T-cell (primary cell): ENCODE results near the gene KRT32. TPM values are rescaled to one million over a fixed set of nuclear protein-coding genes. Genes with fewer than 3 reads are reported as not detected.
A peak's percentile ranks its signal among the peaks of the same experiment; 100 is the strongest.

Experiments
- ATAC-seq, 4 experiments: fragments of 200-7000 bp in 3 of 4; fragments of 150-1000 bp in 1 of 4; cut with Tn5 transposase; replicated peaks in 1 of 4; 1 replicate in 3 of 4; 2 replicates in 1 of 4; pipeline ENCODE4 v1.10.0; 2021; ENCODE audit warnings: moderate library complexity in 3 of 4, mild to moderate bottlenecking in 2 of 4, moderate number of reproducible peaks in 1 of 4
- CTCF ChIA-PET, 2 donors: fragments of 300-600 bp; sonication (Branson Sonifier 250); formaldehyde crosslinking; loops; one replicate each; lab custom pipeline; 2022; ENCODE audit warnings: antibody characterized with exemption in 2 of 2; lab: Charles Lee
- POLR2A ChIA-PET, 2 donors: fragments of 300-600 bp; sonication (Branson Sonifier 250); formaldehyde crosslinking; loops; one replicate each; lab custom pipeline; 2022; ENCODE audit warnings: antibody characterized with exemption in 2 of 2; lab: Charles Lee
- DNase-seq, 35 experiments: peaks; one replicate each; pipeline versions ENCODE4 v3.0.0 to v3.0.0-alpha.2; 2013 to 2023
- H3K27ac ChIP-seq: one replicate; pipeline ENCODE4 v1.5.1; 2013; ENCODE audit warnings: low read length
- H3K27me3 ChIP-seq, 2 experiments: replicated peaks in 1 of 2; 1 replicate in 1 of 2; 2 replicates in 1 of 2; pipeline versions ENCODE4 v1.6.1 to v1.7.0; 2013; ENCODE audit warnings: low read length in 1 of 2, mixed read lengths in 1 of 2; ENCODE audit not compliant: control insufficient read depth in 2 of 2, insufficient read depth in 2 of 2; ENCODE audit errors: extremely low read depth in 1 of 2
- H3K36me3 ChIP-seq, 2 donors: 1 replicate in 1 of 2; 2 replicates in 1 of 2; pipeline versions ENCODE4 v1.6.1 to v1.7.0; 2013; ENCODE audit warnings: low read length in 1 of 2; ENCODE audit not compliant: control insufficient read depth in 2 of 2, insufficient read depth in 1 of 2; ENCODE audit errors: extremely low read depth in 1 of 2
- H3K4me1 ChIP-seq, 2 experiments: 1 replicate in 1 of 2; 2 replicates in 1 of 2; pipeline versions ENCODE4 v1.6.1 to v1.7.0; 2013; ENCODE audit warnings: low read length in 2 of 2, mixed read lengths in 1 of 2; ENCODE audit not compliant: insufficient read depth in 2 of 2, control insufficient read depth in 1 of 2; ENCODE audit errors: extremely low read depth in 1 of 2
- H3K4me3 ChIP-seq, 2 donors: 1 replicate in 1 of 2; 2 replicates in 1 of 2; pipeline versions ENCODE4 v1.5.1 to v1.7.0; 2013; ENCODE audit warnings: mild to moderate bottlenecking in 2 of 2, low read length in 1 of 2, moderate library complexity in 1 of 2; ENCODE audit not compliant: control insufficient read depth in 1 of 2; ENCODE audit errors: extremely low read depth in 1 of 2
- H3K9me3 ChIP-seq: 2 replicates; pipeline ENCODE4 v1.7.0; 2013
- H3K27ac Mint-ChIP-seq, 2 donors: one replicate each; pipeline ENCODE4 v1.8.0; 2020 to 2021; ENCODE audit warnings: mild to moderate bottlenecking in 2 of 2, mixed read lengths in 2 of 2
- H3K27me3 Mint-ChIP-seq, 2 donors: one replicate each; pipeline ENCODE4 v1.8.0; 2021 to 2022; ENCODE audit warnings: mixed read lengths in 2 of 2
- H3K36me3 Mint-ChIP-seq: one replicate; pipeline ENCODE4 v1.8.0; 2021; ENCODE audit warnings: mixed read lengths
- H3K4me1 Mint-ChIP-seq, 3 donors: one replicate each; pipeline ENCODE4 v1.8.0; 2020 to 2022; ENCODE audit warnings: mixed read lengths in 3 of 3, mild to moderate bottlenecking in 1 of 3
- H3K4me3 Mint-ChIP-seq, 3 donors: one replicate each; pipeline ENCODE4 v1.8.0; 2020 to 2022; ENCODE audit warnings: mild to moderate bottlenecking in 3 of 3, mixed read lengths in 3 of 3, moderate library complexity in 3 of 3
- H3K9me3 Mint-ChIP-seq, 3 donors: one replicate each; pipeline ENCODE4 v1.8.0; 2020 to 2022; ENCODE audit warnings: mixed read lengths in 3 of 3
- WGBS: methylation state at CpG from one replicate; pipeline ENCODE4 v1.1.5; 2013; ENCODE audit warnings: missing lambda C conversion rate; ENCODE audit not compliant: insufficient coverage; 5-methylcytosine and 5-hydroxymethylcytosine counted together
- total RNA-seq, 35 experiments: library from RNA in 6 of 35; stranded (reverse) in 6 of 35; fragments of 120-200 nt in 1 of 35; gene quantifications; one replicate each; pipeline versions ENCODE4 v1.2.1 to v1.2.4 and lab custom pipeline; 2013 to 2026

The KRT32 gene
- total RNA-seq, 5 donors from 2014 or later (not counting 1 experiment from before 2014, with no cell fraction given): not detected

GRCh38 chr17:41421617-41422016 lies 45.6 kb downstream of the KRT32 start:
- POLR2A ChIA-PET: no interaction called here
- 82% methylated on average over 4 of the region's 4 CpGs for WGBS
- no peak overlapping the region for H3K27ac Mint-ChIP-seq

GRCh38 chr17:41421116-41421515 lies 46.1 kb downstream of the KRT32 start:
- ChIA-PET POLR2A (no interaction called here), CTCF (no interaction called here)
- peaks cover 0 to 7% of the 10 kb centered on the region in 2 experiments for H3K27me3 ChIP-seq
- H3K4me1 Mint-ChIP-seq: peaks cover 11 to 25% (median 16%) of the 10 kb centered on the region in 3 donors
- no peak for ATAC-seq
- H3K36me3 ChIP-seq: no peaks in the 10 kb centered on the region
- H3K27me3 Mint-ChIP-seq: no peaks in the 10 kb centered on the region
- no peak for DNase-seq
- no peak overlapping the region for H3K4me3 ChIP-seq
- no peak overlapping the region for H3K27ac ChIP-seq
- no peaks in the 10 kb centered on the region for H3K36me3 Mint-ChIP-seq
- no peaks in the 10 kb centered on the region for H3K9me3 Mint-ChIP-seq
- H3K27ac Mint-ChIP-seq: no peak overlapping the region
- peaks cover 0 to 6% of the 10 kb centered on the region in 2 experiments for H3K4me1 ChIP-seq
- H3K9me3 ChIP-seq: no peaks in the 10 kb centered on the region
- no peak overlapping the region for H3K4me3 Mint-ChIP-seq
- WGBS: 83% methylated on average over 2 of the region's 9 CpGs

More at GRCh38 chr17:41421617-41422016, 45.6 kb downstream of the KRT32 start:
- DNase-seq (no peak), ATAC-seq (no peak)
- no peaks in the 10 kb centered on the region for H3K36me3 Mint-ChIP-seq
- CTCF ChIA-PET: no interaction called here
- no peaks in the 10 kb centered on the region for H3K36me3 ChIP-seq
- no peaks in the 10 kb centered on the region for H3K9me3 Mint-ChIP-seq
- H3K4me3 Mint-ChIP-seq: no peak overlapping the region
- H3K9me3 ChIP-seq: no peaks in the 10 kb centered on the region
- H3K4me3 ChIP-seq: no peak overlapping the region
- H3K27me3 Mint-ChIP-seq: no peaks in the 10 kb centered on the region
- peaks cover 11 to 25% (median 14%) of the 10 kb centered on the region in 3 donors for H3K4me1 Mint-ChIP-seq
- peaks cover 0 to 7% of the 10 kb centered on the region in 2 experiments for H3K27me3 ChIP-seq
- no peak overlapping the region for H3K27ac ChIP-seq
- peaks cover 0 to 6% of the 10 kb centered on the region in 2 experiments for H3K4me1 ChIP-seq

GRCh38 chr17:41420134-41420533 lies 47.1 kb downstream of the KRT32 start:
- Mint-ChIP-seq H3K27ac (no peak overlapping the region), H3K4me3 (no peak overlapping the region), H3K27me3 (no peaks in the 10 kb centered on the region), H3K4me1 (peaks cover 11 to 25% (median 16%) of the 10 kb centered on the region in 3 donors), H3K36me3 (no peaks in the 10 kb centered on the region), H3K9me3 (no peaks in the 10 kb centered on the region)
- DNase-seq (no peak), ATAC-seq (no peak)
- CTCF ChIA-PET: no interaction called here
- H3K27ac ChIP-seq: no peak overlapping the region
- peaks cover 0 to 7% of the 10 kb centered on the region in 2 experiments for H3K27me3 ChIP-seq
- H3K36me3 ChIP-seq: no peaks in the 10 kb centered on the region
- no peak overlapping the region for H3K4me3 ChIP-seq
- no CpG with 5 or more reads among the region's 4 CpGs for WGBS
- POLR2A ChIA-PET: no interaction called here
- peaks cover 0 to 6% of the 10 kb centered on the region in 2 experiments for H3K4me1 ChIP-seq
- no peaks in the 10 kb centered on the region for H3K9me3 ChIP-seq

- H3K27me3 ChIP-seq: peaks cover 0 to 7% of the 10 kb centered on the region in 2 experiments
- DNase-seq (peak in 5 of 35 experiments; percentile 4 to 45 (median 22)), ATAC-seq (peak in 1 of 4 experiments; percentile 47)
- H3K4me3 ChIP-seq: no peak overlapping the region
- Mint-ChIP-seq H3K27me3 (no peaks in the 10 kb centered on the region), H3K27ac (no peak overlapping the region), H3K9me3 (no peaks in the 10 kb centered on the region), H3K4me3 (no peak overlapping the region), H3K4me1 (peaks cover 11 to 25% (median 16%) of the 10 kb centered on the region in 3 donors), H3K36me3 (no peaks in the 10 kb centered on the region)
- 53% methylated on average over 4 of the region's 4 CpGs for WGBS
- H3K4me1 ChIP-seq: peaks cover 0 to 6% of the 10 kb centered on the region in 2 experiments
- no peak overlapping the region for H3K27ac ChIP-seq
- H3K36me3 ChIP-seq: no peaks in the 10 kb centered on the region
- no peaks in the 10 kb centered on the region for H3K9me3 ChIP-seq
- CTCF ChIA-PET: no interaction called here
- POLR2A ChIA-PET: no interaction called here
These were observed 47.5 kb downstream of the KRT32 start for GRCh38 chr17:41419716-41420115.

- H3K9me3 ChIP-seq: no peaks in the 10 kb centered on the region
- Mint-ChIP-seq H3K36me3 (no peaks in the 10 kb centered on the region), H3K4me1 (peaks cover 11 to 25% (median 16%) of the 10 kb centered on the region in 3 donors), H3K4me3 (no peak overlapping the region), H3K9me3 (no peaks in the 10 kb centered on the region), H3K27ac (no peak overlapping the region), H3K27me3 (peaks cover 3% of the 10 kb centered on the region in 2 donors)
- POLR2A ChIA-PET: no interaction called here
- DNase-seq (no peak), ATAC-seq (no peak)
- no peaks in the 10 kb centered on the region for H3K36me3 ChIP-seq
- peaks cover 0 to 2% of the 10 kb centered on the region in 2 experiments for H3K27me3 ChIP-seq
- no peak overlapping the region for H3K4me3 ChIP-seq
- CTCF ChIA-PET: interaction anchor here in 1 of 2 donors (0.7 to 1.2 kb wide), 2 partner anchors 15 to 131 kb away, joined by 3 to 4 read pairs; no protein-coding TSS in a partner anchor
- H3K27ac ChIP-seq: no peak overlapping the region
- H3K4me1 ChIP-seq: peaks cover 0 to 6% of the 10 kb centered on the region in 2 experiments
- WGBS: 89% methylated on average over 3 of the region's 7 CpGs
These were observed 48.9 kb downstream of the KRT32 start for GRCh38 chr17:41418116-41418860.

- Histone ChIP-seq H3K36me3 (no peaks in the 10 kb centered on the region), H3K4me3 (no peak overlapping the region), H3K9me3 (no peaks in the 10 kb centered on the region), H3K27me3 (peaks cover 0 to 2% of the 10 kb centered on the region in 2 experiments), H3K27ac (no peak overlapping the region), H3K4me1 (peaks cover 0 to 6% of the 10 kb centered on the region in 2 experiments)
- Mint-ChIP-seq H3K9me3 (no peaks in the 10 kb centered on the region), H3K4me1 (peaks cover 11 to 25% (median 16%) of the 10 kb centered on the region in 3 donors), H3K27ac (no peak overlapping the region), H3K27me3 (peaks cover 3% of the 10 kb centered on the region in 2 donors), H3K4me3 (no peak overlapping the region), H3K36me3 (no peaks in the 10 kb centered on the region)
- DNase-seq (peak in 1 of 35 experiments; percentile 10), ATAC-seq (no peak)
- WGBS: 80% methylated on average over 1 of the region's 4 CpGs
- CTCF ChIA-PET: interaction anchor here in 1 of 2 donors (0.5 to 1.2 kb wide), 3 partner anchors 14 to 132 kb away, joined by 3 to 4 read pairs (median 3); no protein-coding TSS in a partner anchor
- POLR2A ChIA-PET: no interaction called here
These were observed 49.6 kb downstream of the KRT32 start for GRCh38 chr17:41417576-41418015.
